ENCODE data around the gene DCDC2B. TPM values are rescaled to one million over a fixed set of nuclear protein-coding genes. Genes with fewer than 3 reads are reported as not detected.

Gene DCDC2B
- total RNA-seq, 1 donor from 2014 or later, result 0.12 TPM

DNA sequence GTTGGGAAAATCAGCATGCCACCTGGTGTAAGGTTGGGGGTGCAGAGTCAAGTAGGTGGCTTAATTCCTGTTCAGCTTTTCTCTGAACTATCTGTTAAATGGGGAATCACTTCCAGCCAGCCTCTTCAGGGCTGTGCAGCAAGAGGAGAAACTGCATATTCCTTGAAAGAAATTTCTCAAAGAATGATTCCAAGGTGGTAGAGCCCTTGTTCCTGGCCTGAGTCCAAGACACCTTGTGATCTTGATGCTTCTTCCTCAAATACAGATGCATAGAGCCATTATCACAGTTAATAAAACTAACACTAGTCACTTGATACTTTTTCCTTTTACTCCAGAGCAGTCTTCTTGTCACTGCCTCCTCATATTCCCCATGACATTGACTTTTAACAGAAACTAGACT lies 24.2 kb upstream of the DCDC2B start:
- Mint-ChIP-seq H3K27me3 (no peaks in the 10 kb centered on the region), H3K36me3 (ENCODE audit: low read depth) (peaks cover 75% of the 10 kb centered on the region), H3K4me3 (peak overlapping the region; percentile 71), H3K9me3 (no peaks in the 10 kb centered on the region), H3K4me1 (peaks cover 49% of the 10 kb centered on the region), H3K27ac (peak overlapping the region; percentile 65)
- DNase-seq, result no peak
- intact Hi-C loops (cut with micrococcal nuclease), result loop anchor here (5.0 kb wide), 3 partner anchors 37 to 172 kb away; partner anchors contain the start of genes KHDRBS1 and LCK

GRCh38 chr1:32186077-32186476 lies 22.8 kb upstream of the DCDC2B start:
- intact Hi-C loops (cut with micrococcal nuclease), result no loop called here
- no peak for DNase-seq
- Mint-ChIP-seq H3K9me3 (no peaks in the 10 kb centered on the region), H3K4me3 (peak overlapping the region; percentile 68), H3K27me3 (no peaks in the 10 kb centered on the region), H3K36me3 (ENCODE audit: low read depth) (peaks cover 72% of the 10 kb centered on the region), H3K4me1 (peaks cover 46% of the 10 kb centered on the region), H3K27ac (peak overlapping the region; percentile 85)

- intact Hi-C loops (cut with micrococcal nuclease), result no loop called here
- H3K36me3 Mint-ChIP-seq (ENCODE audit: low read depth), result peaks cover 72% of the 10 kb centered on the region
- H3K4me3 Mint-ChIP-seq, result peak overlapping the region; percentile 68
- peak overlapping the region; percentile 85 for H3K27ac Mint-ChIP-seq
- peaks cover 42% of the 10 kb centered on the region for H3K4me1 Mint-ChIP-seq
- H3K27me3 Mint-ChIP-seq, result no peaks in the 10 kb centered on the region
- H3K9me3 Mint-ChIP-seq, result no peaks in the 10 kb centered on the region
- DNase-seq, result no peak
Observed at GRCh38 chr1:32186491-32186890, 22.4 kb upstream of the DCDC2B start.

DNA sequence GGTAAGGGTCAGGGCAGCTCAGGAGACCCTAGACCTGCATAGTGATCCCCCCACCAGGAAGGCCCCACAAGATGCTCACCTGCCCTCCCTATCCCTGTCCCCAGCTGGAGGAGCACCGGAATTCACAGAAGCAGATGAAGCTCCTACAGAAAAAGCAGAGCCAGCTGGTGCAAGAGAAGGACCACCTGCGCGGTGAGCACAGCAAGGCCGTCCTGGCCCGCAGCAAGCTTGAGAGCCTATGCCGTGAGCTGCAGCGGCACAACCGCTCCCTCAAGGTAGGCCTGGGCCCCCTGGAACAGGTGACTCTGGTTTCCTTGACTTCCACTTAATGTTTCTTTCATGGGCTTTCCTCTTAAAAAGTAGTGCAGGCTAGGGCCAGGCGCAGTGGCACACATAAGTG lies 21.0 kb upstream of the DCDC2B start:
- no peaks in the 10 kb centered on the region for H3K9me3 Mint-ChIP-seq
- H3K36me3 Mint-ChIP-seq (ENCODE audit: low read depth), result peaks cover 75% of the 10 kb centered on the region
- no peak overlapping the region for H3K27ac Mint-ChIP-seq
- no peak overlapping the region for H3K4me3 Mint-ChIP-seq
- H3K4me1 Mint-ChIP-seq, result peaks cover 38% of the 10 kb centered on the region
- no peak for DNase-seq
- intact Hi-C loops (cut with micrococcal nuclease), result no loop called here
- no peaks in the 10 kb centered on the region for H3K27me3 Mint-ChIP-seq

GRCh38 chr1:32192220-32192948 lies 16.5 kb upstream of the DCDC2B start:
- no peaks in the 10 kb centered on the region for H3K9me3 Mint-ChIP-seq
- no peaks in the 10 kb centered on the region for H3K27me3 Mint-ChIP-seq
- intact Hi-C loops (cut with micrococcal nuclease), result no loop called here
- no peak for DNase-seq
- peaks cover 51% of the 10 kb centered on the region for H3K4me1 Mint-ChIP-seq
- no peak overlapping the region for H3K27ac Mint-ChIP-seq
- peaks cover 86% of the 10 kb centered on the region for H3K36me3 Mint-ChIP-seq (ENCODE audit: low read depth)
- H3K4me3 Mint-ChIP-seq, result no peak overlapping the region

- intact Hi-C loops (cut with micrococcal nuclease), result no loop called here
- no peaks in the 10 kb centered on the region for H3K9me3 Mint-ChIP-seq
- H3K36me3 Mint-ChIP-seq (ENCODE audit: low read depth), result peaks cover 73% of the 10 kb centered on the region
- H3K4me3 Mint-ChIP-seq, result peak overlapping the region; percentile 12
- no peak for DNase-seq
- H3K27ac Mint-ChIP-seq, result no peak overlapping the region
- no peaks in the 10 kb centered on the region for H3K27me3 Mint-ChIP-seq
- peaks cover 64% of the 10 kb centered on the region for H3K4me1 Mint-ChIP-seq
Observed at GRCh38 chr1:32194984-32195383, 13.9 kb upstream of the DCDC2B start.

DNA sequence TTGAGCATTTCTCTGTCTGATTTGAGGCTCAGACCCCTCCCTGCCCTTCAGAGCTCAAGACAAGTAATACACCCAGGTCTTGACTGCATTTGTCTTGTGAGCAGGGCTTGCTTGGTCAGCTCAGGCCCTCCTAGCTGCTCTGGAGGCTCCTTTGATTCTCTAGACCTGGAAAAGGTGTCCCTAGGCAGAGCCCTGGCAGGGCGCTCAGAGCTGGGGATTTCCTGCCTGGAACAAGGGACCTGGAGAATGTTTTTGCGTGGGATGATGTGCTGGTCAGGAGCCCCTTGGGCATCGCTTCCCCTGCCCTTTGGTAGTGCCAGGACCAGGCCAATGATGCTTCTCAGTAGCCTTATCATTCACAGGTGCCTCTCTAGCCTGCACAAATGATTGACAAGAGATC lies 13.4 kb upstream of the DCDC2B start:
- H3K27me3 Mint-ChIP-seq, result no peaks in the 10 kb centered on the region
- H3K36me3 Mint-ChIP-seq (ENCODE audit: low read depth), result peaks cover 72% of the 10 kb centered on the region
- peak overlapping the region; percentile 51 for H3K4me3 Mint-ChIP-seq
- DNase-seq, result no peak
- H3K27ac Mint-ChIP-seq, result no peak overlapping the region
- H3K9me3 Mint-ChIP-seq, result no peaks in the 10 kb centered on the region
- peaks cover 69% of the 10 kb centered on the region for H3K4me1 Mint-ChIP-seq
- intact Hi-C loops (cut with micrococcal nuclease), result no loop called here

DNA sequence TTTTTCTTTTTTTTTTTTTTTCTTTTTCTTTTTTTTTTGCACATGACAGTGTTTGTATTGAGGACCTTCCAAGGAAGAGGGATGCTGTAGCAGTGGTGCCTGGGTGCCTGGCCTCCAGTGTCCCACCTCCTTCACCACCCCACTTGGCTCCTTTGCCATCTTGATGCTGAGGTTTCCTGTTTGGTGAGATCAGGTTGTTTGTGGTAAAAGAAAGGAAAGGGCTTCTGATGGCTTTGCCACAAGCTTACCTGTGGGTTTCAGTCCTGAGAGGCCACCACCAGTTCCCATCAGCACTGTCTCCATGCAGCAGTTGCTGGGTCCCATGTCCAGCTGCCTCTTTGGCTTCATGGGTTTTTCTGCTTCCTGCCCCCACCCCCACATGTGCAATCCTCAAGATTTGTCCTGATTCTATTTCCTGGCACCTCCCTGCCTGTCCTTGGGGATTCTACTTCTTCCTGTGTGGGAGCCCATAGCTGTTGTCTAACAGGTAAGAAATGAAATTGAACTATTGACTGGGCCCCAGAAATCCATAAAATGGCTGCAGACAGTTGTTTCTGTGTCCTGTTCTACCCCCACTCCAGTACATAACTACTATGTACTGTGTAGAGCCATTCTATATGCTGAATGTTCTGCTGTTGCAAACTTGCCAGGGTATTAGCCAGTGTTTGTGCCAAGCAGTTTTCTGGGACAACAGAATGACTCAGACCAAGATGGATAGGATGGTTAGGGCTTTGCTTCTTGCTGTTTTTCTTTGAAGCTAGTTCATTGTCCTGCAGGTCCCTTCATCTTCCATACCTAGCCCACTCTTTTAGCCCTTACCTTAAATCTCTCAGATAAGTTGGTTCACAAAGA lies 12.7 kb upstream of the DCDC2B start:
- DNase-seq, result peak; percentile 78
- Mint-ChIP-seq H3K27me3 (no peaks in the 10 kb centered on the region), H3K27ac (peak overlapping the region; percentile 78), H3K4me3 (peak overlapping the region; percentile 51), H3K36me3 (ENCODE audit: low read depth) (peaks cover 69% of the 10 kb centered on the region), H3K4me1 (peaks cover 69% of the 10 kb centered on the region), H3K9me3 (no peaks in the 10 kb centered on the region)
- intact Hi-C loops (cut with micrococcal nuclease), result no loop called here

DNA sequence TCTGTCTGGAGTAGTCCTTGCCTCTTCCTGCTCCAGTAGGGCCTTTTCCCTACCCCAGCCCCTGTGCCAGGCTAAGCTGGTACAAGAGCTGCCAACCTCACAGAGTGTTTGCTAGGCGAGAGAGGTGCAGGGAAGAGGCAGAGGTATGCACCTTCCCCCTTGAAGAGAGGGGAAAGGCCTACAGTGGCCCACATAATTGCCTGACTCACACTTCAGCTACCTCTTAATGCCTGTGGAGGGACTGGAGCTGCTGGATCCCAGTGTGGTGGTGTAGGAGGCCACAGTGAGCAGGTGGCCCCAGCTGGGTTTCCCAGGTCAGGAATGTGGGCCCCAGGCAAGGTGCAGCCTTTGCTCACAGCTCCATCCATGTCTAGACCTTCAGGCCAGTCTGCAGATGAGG lies 11.8 kb upstream of the DCDC2B start:
- H3K27ac Mint-ChIP-seq, result peak overlapping the region; percentile 45
- no peak for DNase-seq
- no peaks in the 10 kb centered on the region for H3K27me3 Mint-ChIP-seq
- H3K4me1 Mint-ChIP-seq, result peaks cover 73% of the 10 kb centered on the region
- H3K4me3 Mint-ChIP-seq, result peak overlapping the region; percentile 18
- peaks cover 66% of the 10 kb centered on the region for H3K36me3 Mint-ChIP-seq (ENCODE audit: low read depth)
- H3K9me3 Mint-ChIP-seq, result no peaks in the 10 kb centered on the region
- intact Hi-C loops (cut with micrococcal nuclease), result no loop called here

DNA sequence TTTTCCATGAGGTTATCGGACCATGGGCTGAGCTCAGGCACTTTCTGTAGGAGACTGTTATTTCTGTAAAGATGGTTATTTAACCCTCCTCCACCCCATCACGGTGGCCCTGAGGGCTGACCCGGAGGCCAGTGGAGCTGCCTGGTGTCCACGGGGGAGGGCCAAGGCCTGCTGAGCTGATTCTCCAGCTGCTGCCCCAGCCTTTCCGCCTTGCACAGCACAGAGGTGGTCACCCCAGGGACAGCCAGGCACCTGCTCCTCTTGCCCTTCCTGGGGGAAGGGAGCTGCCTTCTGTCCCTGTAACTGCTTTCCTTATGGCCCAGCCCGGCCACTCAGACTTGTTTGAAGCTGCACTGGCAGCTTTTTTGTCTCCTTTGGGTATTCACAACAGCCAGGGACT lies 11.1 kb upstream of the DCDC2B start:
- H3K4me3 Mint-ChIP-seq, result no peak overlapping the region
- no peaks in the 10 kb centered on the region for H3K27me3 Mint-ChIP-seq
- H3K9me3 Mint-ChIP-seq, result no peaks in the 10 kb centered on the region
- H3K4me1 Mint-ChIP-seq, result peaks cover 76% of the 10 kb centered on the region
- H3K36me3 Mint-ChIP-seq (ENCODE audit: low read depth), result peaks cover 59% of the 10 kb centered on the region
- DNase-seq, result no peak
- H3K27ac Mint-ChIP-seq, result peak overlapping the region; percentile 61
- intact Hi-C loops (cut with micrococcal nuclease), result no loop called here

- H3K4me3 Mint-ChIP-seq, result no peak overlapping the region
- H3K9me3 Mint-ChIP-seq, result no peaks in the 10 kb centered on the region
- no peaks in the 10 kb centered on the region for H3K27me3 Mint-ChIP-seq
- H3K27ac Mint-ChIP-seq, result peak overlapping the region; percentile 61
- H3K36me3 Mint-ChIP-seq (ENCODE audit: low read depth), result peaks cover 56% of the 10 kb centered on the region
- intact Hi-C loops (cut with micrococcal nuclease), result no loop called here
- H3K4me1 Mint-ChIP-seq, result peaks cover 73% of the 10 kb centered on the region
- no peak for DNase-seq
Observed at GRCh38 chr1:32198237-32199042, 10.4 kb upstream of the DCDC2B start.

GRCh38 chr1:32199043-32199716 lies 9.7 kb upstream of the DCDC2B start:
- H3K27ac Mint-ChIP-seq, result no peak overlapping the region
- DNase-seq, result peak; percentile 59
- H3K9me3 Mint-ChIP-seq, result no peaks in the 10 kb centered on the region
- intact Hi-C loops (cut with micrococcal nuclease), result no loop called here
- peaks cover 55% of the 10 kb centered on the region for H3K36me3 Mint-ChIP-seq (ENCODE audit: low read depth)
- peaks cover 73% of the 10 kb centered on the region for H3K4me1 Mint-ChIP-seq
- H3K27me3 Mint-ChIP-seq, result no peaks in the 10 kb centered on the region
- peak overlapping the region; percentile 90 for H3K4me3 Mint-ChIP-seq

GRCh38 chr1:32199717-32200072 lies 9.2 kb upstream of the DCDC2B start:
- Mint-ChIP-seq H3K9me3 (no peaks in the 10 kb centered on the region), H3K27ac (peak overlapping the region; percentile 95), H3K4me1 (peaks cover 70% of the 10 kb centered on the region), H3K4me3 (peak overlapping the region; percentile 90), H3K36me3 (ENCODE audit: low read depth) (peaks cover 52% of the 10 kb centered on the region), H3K27me3 (no peaks in the 10 kb centered on the region)
- intact Hi-C loops (cut with micrococcal nuclease), result loop anchor here (1.0 kb wide), 1 partner anchor 19 kb away; no protein-coding TSS in a partner anchor
- DNase-seq, result no peak
